ENCODE results near the gene TNFSF8.

- TF ChIP-seq, protein P1, sequence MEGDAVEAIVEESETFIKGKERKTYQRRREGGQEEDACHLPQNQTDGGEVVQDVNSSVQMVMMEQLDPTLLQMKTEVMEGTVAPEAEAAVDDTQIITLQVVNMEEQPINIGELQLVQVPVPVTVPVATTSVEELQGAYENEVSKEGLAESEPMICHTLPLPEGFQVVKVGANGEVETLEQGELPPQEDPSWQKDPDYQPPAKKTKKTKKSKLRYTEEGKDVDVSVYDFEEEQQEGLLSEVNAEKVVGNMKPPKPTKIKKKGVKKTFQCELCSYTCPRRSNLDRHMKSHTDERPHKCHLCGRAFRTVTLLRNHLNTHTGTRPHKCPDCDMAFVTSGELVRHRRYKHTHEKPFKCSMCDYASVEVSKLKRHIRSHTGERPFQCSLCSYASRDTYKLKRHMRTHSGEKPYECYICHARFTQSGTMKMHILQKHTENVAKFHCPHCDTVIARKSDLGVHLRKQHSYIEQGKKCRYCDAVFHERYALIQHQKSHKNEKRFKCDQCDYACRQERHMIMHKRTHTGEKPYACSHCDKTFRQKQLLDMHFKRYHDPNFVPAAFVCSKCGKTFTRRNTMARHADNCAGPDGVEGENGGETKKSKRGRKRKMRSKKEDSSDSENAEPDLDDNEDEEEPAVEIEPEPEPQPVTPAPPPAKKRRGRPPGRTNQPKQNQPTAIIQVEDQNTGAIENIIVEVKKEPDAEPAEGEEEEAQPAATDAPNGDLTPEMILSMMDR (IDR thresholded peaks at IDR 0.05), result no peak
- TF ChIP-seq POLR2A (IDR thresholded peaks at IDR 0.05), result no peak
Measured at GRCh38 chr9:114896344-114896743, 34.0 kb downstream of the TNFSF8 start.

Data from gastroesophageal sphincter (tissue), 3 donors.